ENCODE results near the gene SAPCD2.

The SAPCD2 gene

DNA sequence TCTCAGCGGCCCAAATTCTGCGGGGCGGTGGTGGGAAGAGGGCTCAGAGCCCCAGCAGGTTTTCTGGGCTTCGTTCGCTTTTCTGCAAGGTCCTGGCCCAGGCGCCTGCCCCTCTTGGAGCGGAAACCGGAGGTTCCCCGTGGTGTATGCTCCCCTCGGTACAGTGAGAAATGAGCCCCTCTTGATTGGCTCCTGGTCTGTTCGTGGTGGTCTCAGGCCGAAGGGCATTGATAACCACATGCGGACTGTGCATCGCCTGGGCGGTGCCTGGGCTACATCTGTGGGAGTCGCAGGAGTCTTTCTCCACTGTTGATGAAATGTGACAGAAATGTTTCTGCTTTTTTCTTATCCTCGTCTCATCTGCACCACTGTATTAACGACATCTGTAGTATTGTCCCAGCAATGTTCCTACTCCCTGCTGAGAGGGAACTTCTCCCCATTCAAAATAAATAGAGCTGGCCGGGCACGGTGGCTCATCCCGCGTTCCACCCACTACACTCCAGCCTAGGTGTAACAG is 17.1 kb upstream of the SAPCD2 start:
- ChIA-PET CTCF (interaction anchor here (0.9 to 2.9 kb wide), 14 partner anchors 8 to 294 kb away, joined by 3 to 27 read pairs (median 4); partner anchors contain the start of genes AJM1, FBXW5, RNF224 and SAPCD2), POLR2A (interaction anchor here (0.7 to 1.8 kb wide), 6 partner anchors 8 to 290 kb away, joined by 3 to 15 read pairs (median 6); partner anchors contain the start of genes SAPCD2 and TUBB4B)
- no peak for DNase-seq (ENCODE audit: extremely low spot score)
- TF ChIP-seq, protein P1, sequence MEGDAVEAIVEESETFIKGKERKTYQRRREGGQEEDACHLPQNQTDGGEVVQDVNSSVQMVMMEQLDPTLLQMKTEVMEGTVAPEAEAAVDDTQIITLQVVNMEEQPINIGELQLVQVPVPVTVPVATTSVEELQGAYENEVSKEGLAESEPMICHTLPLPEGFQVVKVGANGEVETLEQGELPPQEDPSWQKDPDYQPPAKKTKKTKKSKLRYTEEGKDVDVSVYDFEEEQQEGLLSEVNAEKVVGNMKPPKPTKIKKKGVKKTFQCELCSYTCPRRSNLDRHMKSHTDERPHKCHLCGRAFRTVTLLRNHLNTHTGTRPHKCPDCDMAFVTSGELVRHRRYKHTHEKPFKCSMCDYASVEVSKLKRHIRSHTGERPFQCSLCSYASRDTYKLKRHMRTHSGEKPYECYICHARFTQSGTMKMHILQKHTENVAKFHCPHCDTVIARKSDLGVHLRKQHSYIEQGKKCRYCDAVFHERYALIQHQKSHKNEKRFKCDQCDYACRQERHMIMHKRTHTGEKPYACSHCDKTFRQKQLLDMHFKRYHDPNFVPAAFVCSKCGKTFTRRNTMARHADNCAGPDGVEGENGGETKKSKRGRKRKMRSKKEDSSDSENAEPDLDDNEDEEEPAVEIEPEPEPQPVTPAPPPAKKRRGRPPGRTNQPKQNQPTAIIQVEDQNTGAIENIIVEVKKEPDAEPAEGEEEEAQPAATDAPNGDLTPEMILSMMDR (IDR thresholded peaks at IDR 0.05; ENCODE audit: control extremely low read depth, extremely low read depth, low read depth, missing control alignments): no peak

DNA sequence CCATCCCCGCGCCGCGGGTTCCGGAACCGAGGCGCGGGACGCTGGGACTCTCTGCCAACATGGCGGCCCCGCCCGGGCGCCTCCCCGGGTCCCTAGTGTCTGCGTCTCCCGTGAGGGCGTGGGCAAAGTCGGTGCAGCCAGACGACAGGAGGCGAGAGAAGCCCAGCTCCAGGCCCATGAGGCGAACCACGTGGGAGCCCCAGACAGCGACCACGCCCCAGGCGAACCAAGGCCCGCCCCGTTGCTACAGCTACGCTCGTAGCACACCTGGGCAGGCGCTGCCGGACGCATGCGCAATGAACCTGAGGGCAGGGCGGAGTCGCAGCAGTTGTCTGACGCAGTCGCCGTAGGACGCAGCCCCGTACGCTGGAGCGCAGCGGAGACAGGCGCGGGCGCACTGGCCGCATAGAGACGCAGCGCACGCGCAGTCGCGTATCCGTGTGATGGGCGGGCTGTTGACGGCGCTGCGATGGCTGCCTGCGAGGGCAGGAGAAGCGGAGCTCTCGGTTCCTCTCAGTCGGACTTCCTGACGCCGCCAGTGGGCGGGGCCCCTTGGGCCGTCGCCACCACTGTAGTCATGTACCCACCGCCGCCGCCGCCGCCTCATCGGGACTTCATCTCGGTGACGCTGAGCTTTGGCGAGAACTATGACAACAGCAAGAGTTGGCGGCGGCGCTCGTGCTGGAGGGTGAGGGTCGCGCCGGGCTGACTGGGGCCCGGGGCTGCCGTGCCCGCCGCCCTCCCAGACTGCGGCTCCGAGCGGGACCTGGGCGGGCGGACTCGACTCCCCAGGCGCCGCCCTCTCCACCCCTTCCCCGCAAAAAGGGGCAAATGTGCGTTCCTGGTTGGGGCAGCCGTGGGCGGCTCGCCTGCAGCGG is 16.4 kb upstream of the SAPCD2 start, which contains the start of gene MAN1B1:
MAN1B1 (plus strand) TSS at position 455 of the 878 bp plus-strand sequence; CDS start at position 470, 15 bp downstream.
- peak; percentile 98 for DNase-seq (ENCODE audit: extremely low spot score)
- TF ChIP-seq, protein P1 (IDR thresholded peaks at IDR 0.05; ENCODE audit: control extremely low read depth, extremely low read depth, low read depth, missing control alignments): no peak
- ChIA-PET POLR2A (interaction anchor here (0.7 to 1.8 kb wide), 10 partner anchors 9 to 289 kb away, joined by 3 to 15 read pairs (median 4); partner anchors contain the start of genes SAPCD2 and TUBB4B), CTCF (interaction anchor here (0.9 to 2.9 kb wide), 17 partner anchors 9 to 293 kb away, joined by 3 to 27 read pairs (median 4); partner anchors contain the start of genes AJM1, CYSRT1, FBXW5 and NPDC1)

DNA sequence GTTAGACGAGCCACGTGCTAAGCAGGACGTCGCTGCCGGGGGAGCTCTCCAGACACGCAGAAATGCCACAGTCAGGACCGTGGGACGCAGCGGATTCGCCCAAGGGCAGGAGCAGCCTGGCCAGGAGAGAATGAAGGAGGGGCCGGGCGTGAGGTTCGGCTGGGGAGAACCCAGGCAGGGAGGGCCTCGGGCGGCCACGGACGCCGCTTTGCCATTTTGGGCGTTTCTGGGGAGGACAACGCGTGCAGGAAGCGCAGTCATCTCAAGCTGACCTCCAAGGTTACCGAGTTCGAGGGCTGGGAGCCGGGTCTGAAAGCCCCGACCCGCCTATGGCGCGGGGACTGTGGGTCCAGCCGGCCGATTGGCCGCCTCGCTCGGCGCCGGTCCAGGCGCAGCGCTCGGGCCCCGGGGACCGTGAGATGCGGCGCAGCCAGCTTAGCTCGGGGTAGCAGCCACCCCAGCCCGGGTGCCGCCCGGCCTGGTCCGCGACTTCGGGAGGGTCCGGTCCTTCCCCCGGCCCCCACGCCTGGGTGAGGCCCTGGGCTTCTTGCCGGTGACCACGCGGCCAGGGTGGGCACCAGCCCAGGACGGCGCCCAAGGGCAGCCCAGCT is 15.7 kb upstream of the SAPCD2 start:
- no peak for DNase-seq (ENCODE audit: extremely low spot score)
- ChIA-PET CTCF (interaction anchor here (1.0 to 2.9 kb wide), 14 partner anchors 10 to 244 kb away, joined by 3 to 27 read pairs (median 5); partner anchors contain the start of genes AJM1, CYSRT1, FBXW5 and NPDC1), POLR2A (interaction anchor here (0.8 to 1.8 kb wide), 7 partner anchors 16 to 161 kb away, joined by 3 to 15 read pairs (median 4); partner anchors contain the start of genes SAPCD2 and TUBB4B)
- TF ChIP-seq, protein P1 (IDR thresholded peaks at IDR 0.05; ENCODE audit: control extremely low read depth, extremely low read depth, low read depth, missing control alignments): no peak

DNA sequence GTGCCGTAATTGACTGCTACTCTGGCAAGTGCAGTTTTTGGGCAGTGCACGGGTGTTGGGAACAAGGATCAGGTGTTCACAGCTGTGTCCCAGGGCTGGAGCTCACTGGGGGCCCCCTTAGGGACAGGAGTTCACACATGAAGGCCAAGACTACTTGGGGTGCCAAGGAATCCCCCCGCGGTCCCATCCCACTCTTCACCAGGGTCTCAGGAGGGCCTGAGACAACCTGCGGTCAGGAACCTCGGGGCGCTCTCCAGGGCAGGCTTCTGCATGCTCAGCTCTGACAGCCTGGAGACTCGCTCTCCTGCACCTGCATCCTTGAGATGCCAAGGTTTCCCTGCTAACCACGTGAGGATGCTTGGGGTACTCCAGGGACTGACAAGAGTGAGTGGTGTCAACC is 14.2 kb upstream of the SAPCD2 start:
- no peak for DNase-seq (ENCODE audit: extremely low spot score)
- ChIA-PET CTCF (interaction anchor here (0.8 to 2.2 kb wide), 4 partner anchors 11 to 152 kb away, joined by 3 to 11 read pairs (median 6); no protein-coding TSS in a partner anchor), POLR2A (interaction anchor here (0.6 to 1.5 kb wide), 3 partner anchors 11 to 67 kb away, joined by 3 to 4 read pairs (median 3); no protein-coding TSS in a partner anchor)
- TF ChIP-seq, protein P1 (IDR thresholded peaks at IDR 0.05; ENCODE audit: control extremely low read depth, extremely low read depth, low read depth, missing control alignments): no peak

DNA sequence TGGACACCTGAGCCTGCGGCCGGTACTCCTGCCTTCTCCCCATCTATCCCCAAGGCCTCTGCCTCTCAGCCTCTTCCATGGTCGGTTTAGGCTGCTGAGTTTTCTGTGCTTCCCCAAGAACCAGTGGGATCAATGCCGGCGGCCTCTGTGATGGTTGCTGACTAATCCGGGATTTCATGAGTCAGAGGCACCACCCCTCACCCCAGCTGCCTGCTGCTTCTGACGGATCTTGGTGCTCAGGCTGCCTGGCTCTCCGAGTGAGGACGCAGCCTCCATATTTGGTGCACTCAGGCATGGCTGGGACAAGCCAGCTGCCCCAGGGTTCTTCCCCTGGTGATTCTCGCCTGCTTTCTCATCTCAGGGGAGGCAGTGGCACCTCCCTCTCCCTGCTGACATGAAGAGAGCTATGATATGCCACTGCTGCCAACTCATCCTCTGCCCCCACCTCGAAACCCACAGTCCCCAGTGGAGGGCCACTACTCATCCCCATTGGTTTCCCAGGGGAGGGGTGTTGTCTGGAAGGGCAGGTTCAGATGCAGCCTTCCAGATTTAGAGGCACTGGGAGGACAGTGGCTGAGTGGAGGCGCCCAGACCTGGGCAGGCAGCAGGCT is 13.1 kb upstream of the SAPCD2 start:
- TF ChIP-seq, protein P1 (IDR thresholded peaks at IDR 0.05; ENCODE audit: control extremely low read depth, extremely low read depth, low read depth, missing control alignments): no peak
- ChIA-PET POLR2A (interaction anchor here (1.1 to 1.5 kb wide), 3 partner anchors 12 to 157 kb away, joined by 4 to 6 read pairs (median 4); partner anchors contain the start of genes SAPCD2 and TUBB4B), CTCF (interaction anchor here (0.6 to 2.2 kb wide), 6 partner anchors 12 to 157 kb away, joined by 3 to 11 read pairs (median 5); no protein-coding TSS in a partner anchor)
- no peak for DNase-seq (ENCODE audit: extremely low spot score)

All from GM10248 (cell line).